Middle frontal gyrus (tissue), 1 donor: ENCODE measurements around the gene HOXD12.

ENCODE experiments used
- DNase-seq: peaks from one replicate; pipeline ENCODE4 v3.0.0-alpha.2; 2015; ENCODE audit warnings: low spot score; ENCODE audit errors: extremely low spot score

The HOXD12 gene

GRCh38 chr2:176092270-176093144, 7.1 kb upstream of the HOXD12 start, which contains the start of gene HOXD13:
Gene HOXD13, plus strand, starts transcription at chr2:176092721. Its CDS starts 170 bp downstream, at chr2:176092891.
- DNase-seq: no peak

- no peak for DNase-seq
These were observed 6.3 kb upstream of the HOXD12 start for GRCh38 chr2:176093145-176093897.

- no peak for DNase-seq
These were observed 5.7 kb upstream of the HOXD12 start for GRCh38 chr2:176093898-176094249.

- no peak for DNase-seq
These were observed 5.2 kb upstream of the HOXD12 start for GRCh38 chr2:176094349-176094748.

GRCh38 chr2:176095421-176095820, 4.2 kb upstream of the HOXD12 start:
- no peak for DNase-seq

- DNase-seq: no peak
These were observed 3.2 kb upstream of the HOXD12 start for GRCh38 chr2:176096243-176096985.

DNA sequence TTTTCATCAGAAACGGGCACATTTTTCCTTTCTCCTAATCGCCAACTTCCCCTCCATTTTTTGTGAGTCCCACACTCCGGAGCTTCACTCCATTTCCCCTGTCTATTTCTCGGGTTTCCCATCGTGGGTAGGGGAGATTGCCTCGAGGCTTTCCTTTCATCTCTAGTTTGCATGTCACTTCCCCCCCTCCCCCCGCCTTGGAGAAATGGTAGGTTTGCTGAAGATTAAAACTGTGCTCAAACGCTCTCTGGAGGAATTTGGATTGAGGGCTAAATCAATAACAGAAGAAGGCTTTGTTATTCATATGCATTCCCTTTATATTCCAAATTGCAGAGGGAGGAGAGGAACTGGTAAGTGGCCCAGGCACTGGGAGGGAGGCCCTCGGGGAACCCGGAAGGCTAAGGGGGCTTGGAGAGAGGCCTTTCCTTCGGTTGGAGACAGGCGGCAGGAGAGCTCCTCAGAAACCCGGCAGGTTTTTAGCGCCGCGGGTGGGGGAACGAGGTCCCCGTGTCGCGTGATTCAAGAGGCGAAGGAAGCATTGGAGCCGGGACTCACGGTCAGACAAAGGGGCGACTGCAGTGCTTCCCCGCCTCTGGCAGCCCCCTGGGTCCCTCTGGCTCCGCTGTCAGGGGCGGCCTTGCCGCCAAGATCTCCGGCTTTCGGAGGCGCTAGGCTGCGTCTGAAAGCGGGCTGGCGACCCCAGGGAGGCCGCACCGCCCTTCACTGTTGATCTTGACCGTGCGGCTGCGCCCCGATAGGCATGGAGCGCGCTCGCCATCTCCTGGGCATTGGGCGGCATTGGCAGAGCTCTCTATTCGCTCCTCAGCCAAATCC, 2.4 kb upstream of the HOXD12 start:
- DNase-seq: no peak

- no peak for DNase-seq
These were observed 1.7 kb upstream of the HOXD12 start for GRCh38 chr2:176097820-176098365.

GRCh38 chr2:176098366-176099158, 1.0 kb upstream of the HOXD12 start:
- DNase-seq: no peak

DNA sequence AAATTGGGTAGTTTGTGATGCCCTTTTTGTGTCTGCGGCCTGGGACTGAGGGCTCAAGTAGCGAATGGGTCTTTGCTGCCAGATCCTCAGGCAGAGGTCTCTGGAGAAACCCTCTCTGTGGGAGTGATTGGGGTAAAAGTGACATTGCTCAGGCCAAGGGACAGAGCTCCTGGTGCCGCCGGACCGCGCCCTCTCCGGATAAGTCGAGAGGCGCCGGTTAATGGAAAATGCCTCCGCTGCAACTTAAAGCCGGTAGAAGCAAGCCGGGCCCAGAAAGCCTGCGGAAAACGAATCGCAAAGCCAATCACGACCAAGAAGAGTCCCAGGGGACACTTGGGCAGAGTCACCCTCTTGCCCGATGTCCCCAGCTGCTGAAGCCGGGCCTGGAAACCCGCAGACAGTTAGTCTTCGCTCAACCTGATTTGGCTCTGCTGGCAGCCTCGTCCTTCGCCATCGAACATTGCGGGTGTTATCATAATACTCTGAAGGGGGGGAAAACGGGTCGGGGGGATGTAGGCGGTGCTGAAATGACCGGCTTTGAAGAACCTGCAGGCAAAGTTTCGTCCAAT, 352 bp upstream of the HOXD12 start:
- no peak for DNase-seq

- no peak for DNase-seq
These were observed 1.0 kb downstream of the HOXD12 start for GRCh38 chr2:176100547-176101140.

- no peak for DNase-seq
These were observed 1.7 kb downstream of the HOXD12 start for GRCh38 chr2:176101216-176101830.

DNA sequence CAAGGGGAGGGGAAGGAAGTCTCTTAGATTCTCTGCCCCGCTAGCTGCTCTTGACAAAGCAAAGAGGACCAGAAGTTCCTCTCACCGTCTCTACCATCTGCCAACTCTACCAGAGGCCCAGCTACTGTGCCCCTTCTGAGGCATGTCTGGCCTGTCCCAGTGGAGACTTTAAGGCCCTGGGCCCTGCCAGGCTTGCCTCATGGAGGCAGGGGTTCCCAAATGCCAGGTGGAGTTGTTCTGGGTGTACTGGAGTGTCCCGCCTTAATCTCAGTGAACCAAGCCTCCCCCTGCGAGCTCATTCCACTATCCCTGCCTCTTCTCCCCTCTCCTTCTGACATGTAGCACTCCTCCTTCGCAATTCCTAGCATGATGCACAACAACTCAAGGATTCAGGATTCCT, 2.2 kb downstream of the HOXD12 start:
- DNase-seq: no peak

DNA sequence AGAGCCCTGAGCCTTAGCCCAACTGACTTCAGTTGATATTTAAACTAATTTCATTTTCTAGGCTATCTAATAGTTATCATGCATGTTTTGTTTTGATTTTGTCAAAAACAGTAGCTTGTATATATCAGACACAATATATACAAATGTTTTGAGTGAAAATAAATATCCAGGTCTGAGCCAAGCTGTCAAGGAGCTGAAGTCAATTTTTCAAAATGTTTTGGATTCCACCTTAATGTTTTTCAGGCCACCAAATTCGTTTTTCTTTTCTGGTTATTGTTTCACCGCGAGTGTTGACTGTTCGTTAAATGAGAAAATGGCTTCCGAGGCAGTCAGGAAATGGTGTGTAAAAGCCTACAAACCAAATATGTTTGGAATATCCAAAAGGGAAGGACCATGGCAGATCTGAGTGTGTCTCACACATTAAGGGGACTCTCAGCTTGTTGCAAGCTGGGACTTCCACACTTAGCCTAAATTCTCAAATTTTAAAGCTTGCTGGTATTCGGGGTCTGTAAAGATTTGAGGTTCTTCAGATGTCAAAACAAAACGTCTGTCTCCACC, 2.8 kb downstream of the HOXD12 start:
- DNase-seq: no peak

GRCh38 chr2:176103194-176103593, 3.6 kb downstream of the HOXD12 start:
- DNase-seq: no peak

DNA sequence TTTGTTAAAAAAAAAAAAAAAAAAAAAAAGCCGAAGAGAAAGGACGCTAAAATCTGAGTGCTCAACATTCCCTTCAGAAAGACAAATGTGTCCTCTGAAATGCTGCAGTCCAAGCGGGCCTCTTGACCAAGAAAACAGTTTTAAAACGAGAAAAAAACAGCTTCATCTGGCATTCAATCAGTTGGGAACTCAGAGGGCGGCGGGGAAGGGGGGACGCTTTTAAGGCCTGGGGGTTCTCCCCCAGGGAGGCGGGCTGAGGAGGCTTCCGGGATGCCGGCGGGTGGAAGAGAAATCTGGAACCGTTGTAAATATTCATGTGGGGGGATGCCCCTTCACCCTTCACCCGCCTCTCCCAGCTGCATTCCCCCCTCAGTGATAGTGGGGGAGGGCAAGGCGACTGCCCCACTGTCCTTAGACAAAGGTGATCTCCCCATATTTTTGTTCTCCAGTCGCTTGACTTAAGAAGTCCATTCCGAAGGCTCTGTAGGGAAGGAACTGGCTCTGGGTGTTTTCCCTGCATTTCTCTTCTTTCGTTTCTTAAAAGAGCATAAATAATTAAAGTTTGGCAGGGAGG, 4.2 kb downstream of the HOXD12 start:
- no peak for DNase-seq

GRCh38 chr2:176104316-176105077, 4.9 kb downstream of the HOXD12 start:
- DNase-seq: no peak
